GM12878 (cell line): ENCODE data around the gene CTNNA2.

Experiments used
- BCL3 ChIP-seq: IDR thresholded peaks from 2 replicates; pipeline ENCODE4 v1.6.1; 2011; ENCODE audit warnings: borderline replicate concordance, low read depth, mild to moderate bottlenecking, moderate library complexity, low read length; ENCODE audit not compliant: insufficient read depth, poor library complexity, severe bottlenecking
- ETV6 ChIP-seq, 2 experiments: fragments of 450-650 bp in 1 of 2; IDR thresholded peaks in 1 of 2; conservative IDR thresholded peaks in 1 of 2; 2 replicates each; pipeline ENCODE4 v1.6.1; 2014; ENCODE audit warnings: antibody characterized with exemption in 1 of 2, borderline replicate concordance in 1 of 2, low read depth in 1 of 2, mild to moderate bottlenecking in 1 of 2, moderate library complexity in 1 of 2
- POLR2A ChIP-seq: IDR thresholded peaks from 2 replicates; pipeline ENCODE4 v1.6.1; 2011; ENCODE audit warnings: low read depth, mild to moderate bottlenecking, low read length
- SMAD1 ChIP-seq: fragments of 450-650 bp; IDR thresholded peaks from 2 replicates; pipeline ENCODE4 v1.6.1; 2018; ENCODE audit warnings: mild to moderate bottlenecking, low read depth; ENCODE audit not compliant: partially characterized antibody
- TAF1 ChIP-seq: IDR thresholded peaks from 2 replicates; pipeline ENCODE4 v1.6.1; 2011; ENCODE audit warnings: mild to moderate bottlenecking, low read depth, low read length, borderline replicate concordance
- TF ChIP-seq, protein P1 (sequence below): fragments of 450-650 bp; IDR thresholded peaks from 2 replicates; pipeline ENCODE4 v1.6.1; 2018; ENCODE audit warnings: borderline replicate concordance, mild to moderate bottlenecking; ENCODE audit not compliant: partially characterized antibody

DNA sequence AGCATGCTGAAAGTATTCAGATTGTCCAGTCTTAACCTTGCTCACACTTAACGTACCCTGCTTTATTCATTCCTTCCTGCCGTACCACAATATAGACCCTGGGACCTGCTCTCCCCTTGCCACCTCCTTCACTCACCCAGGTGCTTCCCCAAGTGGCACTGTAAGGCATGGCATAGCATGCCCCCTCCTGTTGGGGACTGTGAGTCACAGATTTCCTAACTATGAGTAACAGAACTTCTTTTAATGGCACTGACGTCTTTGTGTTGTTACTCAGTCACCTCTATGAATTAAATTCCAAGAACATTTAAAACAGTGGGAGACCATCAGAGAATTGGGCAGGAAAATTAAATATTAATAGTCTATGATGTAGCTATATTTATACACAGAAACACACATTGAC, 117.2 kb downstream of the CTNNA2 start:
- no peak for TF ChIP-seq SMAD1
- no peak for TF ChIP-seq POLR2A
- no peak for TF ChIP-seq TAF1
- no peak for TF ChIP-seq BCL3
- TF ChIP-seq ETV6 (conservative IDR thresholded peaks at IDR 0.05 in 1 of 2, IDR thresholded peaks at IDR 0.05 in 1 of 2; ENCODE audit: borderline replicate concordance in 1 of 2, low read depth in 1 of 2) = no peak
- TF ChIP-seq, protein P1, sequence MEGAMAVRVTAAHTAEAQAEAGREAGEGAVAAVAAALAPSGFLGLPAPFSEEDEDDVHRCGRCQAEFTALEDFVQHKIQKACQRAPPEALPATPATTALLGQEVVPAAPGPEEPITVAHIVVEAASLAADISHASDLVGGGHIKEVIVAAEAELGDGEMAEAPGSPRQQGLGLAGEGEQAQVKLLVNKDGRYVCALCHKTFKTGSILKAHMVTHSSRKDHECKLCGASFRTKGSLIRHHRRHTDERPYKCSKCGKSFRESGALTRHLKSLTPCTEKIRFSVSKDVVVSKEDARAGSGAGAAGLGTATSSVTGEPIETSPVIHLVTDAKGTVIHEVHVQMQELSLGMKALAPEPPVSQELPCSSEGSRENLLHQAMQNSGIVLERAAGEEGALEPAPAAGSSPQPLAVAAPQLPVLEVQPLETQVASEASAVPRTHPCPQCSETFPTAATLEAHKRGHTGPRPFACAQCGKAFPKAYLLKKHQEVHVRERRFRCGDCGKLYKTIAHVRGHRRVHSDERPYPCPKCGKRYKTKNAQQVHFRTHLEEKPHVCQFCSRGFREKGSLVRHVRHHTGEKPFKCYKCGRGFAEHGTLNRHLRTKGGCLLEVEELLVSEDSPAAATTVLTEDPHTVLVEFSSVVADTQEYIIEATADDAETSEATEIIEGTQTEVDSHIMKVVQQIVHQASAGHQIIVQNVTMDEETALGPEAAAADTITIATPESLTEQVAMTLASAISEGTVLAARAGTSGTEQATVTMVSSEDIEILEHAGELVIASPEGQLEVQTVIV = no peak
